ENCODE results near the gene NELFCD.
A peak's percentile ranks its signal among the peaks of the same experiment; 100 is the strongest.
"Not testable (repeated sequence)": the region's sequence is repeated elsewhere in the genome, so short reads cannot be mapped to it uniquely, and the experiment has no call there.

The NELFCD gene

DNA sequence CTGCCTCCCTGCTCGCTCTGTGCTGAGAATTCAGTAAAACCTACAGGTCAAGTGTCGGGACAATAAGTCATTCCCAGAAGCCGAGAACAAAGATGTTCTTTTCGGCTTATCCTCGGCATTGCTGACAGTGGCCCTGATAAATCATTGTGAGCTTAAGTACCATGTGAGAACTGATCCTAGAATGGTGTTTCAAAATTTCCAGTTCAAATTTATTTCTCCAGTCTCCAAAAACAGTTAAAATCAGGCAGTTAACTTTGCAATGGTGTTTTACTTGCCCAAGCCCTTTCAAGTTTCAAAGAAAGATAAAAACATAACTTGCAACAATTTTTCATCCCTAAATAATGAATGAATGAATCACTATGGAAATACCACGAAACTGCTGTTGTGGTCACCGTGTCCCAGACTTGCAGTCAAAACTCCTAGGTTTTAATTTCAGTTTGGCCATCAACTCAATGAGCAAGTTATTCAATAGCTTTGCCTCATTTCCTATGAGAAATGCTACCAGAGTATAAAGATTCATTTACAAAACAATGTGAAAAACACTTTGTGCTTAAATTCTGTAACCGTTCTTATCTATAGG lies 46.8 kb downstream of the NELFCD start:
- DNase-seq = no peak

- DNase-seq = no peak
Observed at GRCh38 chr20:59028812-59029211, 47.8 kb downstream of the NELFCD start.

DNA sequence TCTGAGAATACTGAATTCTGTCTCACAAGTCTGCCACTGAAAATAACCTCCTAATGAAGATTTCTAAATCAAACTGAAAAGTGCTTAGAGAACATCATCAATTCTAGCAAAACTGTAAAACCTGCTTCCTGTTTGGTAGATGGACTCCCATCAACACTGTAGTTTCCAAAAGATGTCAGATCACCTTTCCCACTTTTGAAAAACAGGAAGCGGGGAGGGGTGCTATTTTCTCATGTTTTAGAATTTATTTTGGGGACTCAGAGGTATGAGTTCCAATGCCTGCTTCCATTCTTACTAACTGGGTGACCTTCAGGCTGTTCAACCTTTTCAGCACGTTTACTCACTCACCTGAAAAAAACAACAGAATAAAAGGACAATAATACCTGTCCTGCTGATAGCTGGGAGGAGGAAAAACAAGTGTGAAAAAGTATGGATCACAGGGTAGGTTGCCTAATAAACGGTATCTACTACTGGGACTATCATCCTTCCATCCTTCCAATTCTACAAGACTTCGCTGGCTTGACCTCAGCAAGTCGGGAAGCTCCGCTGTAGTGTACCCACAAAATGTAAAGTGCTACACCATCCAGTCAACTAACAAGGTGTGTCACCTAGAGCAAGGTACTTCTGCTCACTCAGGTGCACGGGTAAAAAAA lies 50.0 kb downstream of the NELFCD start:
- no peak for DNase-seq

- no peak for DNase-seq
Observed at GRCh38 chr20:59031564-59032022, 50.5 kb downstream of the NELFCD start.

DNA sequence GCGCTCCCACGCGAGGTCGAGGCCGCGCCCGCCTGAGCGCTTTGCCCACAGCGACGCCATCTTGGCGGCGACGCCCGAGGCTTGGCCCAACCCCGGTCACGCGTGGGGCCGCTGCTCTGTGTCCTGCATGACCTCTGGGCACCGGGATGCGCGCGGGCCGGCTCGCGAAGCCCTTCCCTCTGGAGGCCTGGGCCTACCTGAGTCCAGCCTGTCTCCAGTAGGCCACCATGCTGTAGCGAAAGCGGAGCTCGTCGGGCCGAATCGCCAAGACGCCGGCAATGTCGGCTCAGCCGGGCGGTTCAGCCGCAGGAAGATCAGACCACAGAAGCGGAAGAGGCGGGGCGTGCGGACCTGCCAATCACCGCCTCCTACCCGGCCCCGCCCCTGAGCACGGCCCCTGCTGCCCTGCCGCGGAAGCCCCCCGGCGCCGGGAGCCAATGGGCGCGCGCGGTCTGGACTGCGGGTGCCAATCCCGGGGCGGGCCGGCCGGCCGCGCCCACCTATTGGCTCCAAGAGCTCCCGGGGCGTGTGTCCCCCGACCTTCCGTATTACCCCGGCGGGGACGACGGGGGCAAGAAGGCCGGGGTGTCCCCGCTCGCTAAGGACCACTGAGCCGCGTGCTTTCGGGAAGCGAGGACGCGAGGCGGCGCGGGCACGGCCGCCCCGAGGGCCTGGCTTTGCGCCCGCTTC lies 51.1 kb downstream of the NELFCD start, which contains the start of gene ATP5F1E:
Gene ATP5F1E, minus strand, starts transcription at position 313 of the 690 bp plus-strand sequence. Its CDS starts 84 bp downstream, at position 229.
- peak; percentile 98 for DNase-seq

- DNase-seq = no peak
Observed at GRCh38 chr20:59032713-59033059, 51.6 kb downstream of the NELFCD start.

DNA sequence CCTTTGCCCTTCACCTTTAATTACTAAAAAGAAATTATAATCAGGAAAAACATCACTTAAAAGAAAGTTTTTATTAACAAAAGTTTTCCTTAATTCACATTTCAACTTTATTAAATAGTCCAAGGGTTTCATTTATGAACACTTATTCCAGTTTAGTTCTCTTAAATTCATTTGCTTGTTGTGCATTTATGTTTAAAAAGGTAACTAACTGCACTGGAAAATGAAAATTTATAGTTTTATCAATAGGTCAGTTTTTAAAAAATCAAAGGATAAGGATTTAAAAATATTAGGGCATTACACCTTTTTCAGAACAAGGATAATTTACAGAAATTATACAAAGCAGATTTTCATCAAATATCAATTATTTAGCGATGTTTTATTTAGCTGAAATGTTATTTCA lies 52.0 kb downstream of the NELFCD start:
- DNase-seq = no peak

DNA sequence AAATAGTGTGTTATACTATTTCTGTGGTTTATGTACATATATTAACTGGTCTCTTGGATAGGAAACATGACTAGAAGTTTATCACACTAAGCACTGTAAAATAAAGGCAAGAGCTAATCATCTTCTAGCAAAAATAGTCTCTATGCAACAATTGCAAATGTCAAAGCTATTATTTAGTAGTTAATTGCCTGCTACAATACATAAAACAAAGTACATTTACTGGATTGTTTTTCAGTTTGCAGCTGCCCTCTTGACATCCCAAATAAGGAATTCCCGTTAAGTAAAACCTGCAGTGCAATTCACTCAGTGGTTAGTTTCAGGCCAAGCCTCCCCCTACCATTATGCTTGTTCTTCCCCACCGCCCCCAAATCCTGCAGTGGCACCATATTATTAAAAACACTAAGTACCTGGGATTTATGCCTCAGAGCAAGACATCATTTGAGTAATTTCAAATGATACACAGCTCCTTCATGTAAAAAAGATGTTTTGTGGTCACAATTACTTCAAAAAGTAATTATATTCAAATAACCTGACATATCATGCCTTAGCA lies 52.6 kb downstream of the NELFCD start:
- no peak for DNase-seq

GRCh38 chr20:59035381-59035780 lies 54.3 kb downstream of the NELFCD start:
- DNase-seq = no peak

DNA sequence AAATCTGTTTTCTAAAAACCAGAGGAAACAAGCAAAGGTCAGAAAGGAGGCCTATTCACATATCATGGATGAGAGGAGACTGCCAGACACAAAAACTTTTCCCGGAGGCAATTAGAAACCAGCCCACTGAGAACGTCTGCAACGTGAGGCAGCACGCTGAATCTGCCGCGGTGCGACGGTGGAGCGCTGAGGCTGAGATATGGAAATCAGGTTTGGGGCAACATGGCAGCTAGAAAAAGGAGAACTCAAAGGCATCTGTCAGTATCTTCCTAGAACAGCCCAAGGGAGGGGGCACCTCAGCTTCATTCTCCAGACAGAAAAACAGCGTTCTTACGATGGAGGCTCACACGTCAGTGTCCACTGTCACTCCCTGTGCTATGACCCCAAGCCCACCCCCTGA lies 56.3 kb downstream of the NELFCD start:
- no peak for DNase-seq

DNA sequence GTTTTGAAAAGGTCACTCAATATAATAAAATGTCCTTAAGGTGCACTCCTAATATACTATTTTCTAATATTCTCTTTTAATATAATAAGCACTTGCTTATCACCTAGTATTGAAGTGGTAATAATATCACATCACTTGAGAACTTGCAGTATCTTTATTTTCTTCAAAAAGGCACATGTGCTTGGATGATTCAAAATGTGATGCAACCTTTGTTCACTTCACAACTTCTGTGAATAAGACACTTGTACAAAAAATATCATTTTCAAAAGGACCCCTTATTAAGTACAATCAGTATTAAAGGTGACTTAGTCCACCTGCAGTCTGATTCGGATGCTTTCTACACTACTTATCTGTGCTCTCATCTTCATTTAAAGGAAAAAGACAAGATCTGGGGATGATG lies 58.2 kb downstream of the NELFCD start:
- DNase-seq = no peak

GRCh38 chr20:59040667-59041066 lies 59.6 kb downstream of the NELFCD start:
- no peak for DNase-seq

DNA sequence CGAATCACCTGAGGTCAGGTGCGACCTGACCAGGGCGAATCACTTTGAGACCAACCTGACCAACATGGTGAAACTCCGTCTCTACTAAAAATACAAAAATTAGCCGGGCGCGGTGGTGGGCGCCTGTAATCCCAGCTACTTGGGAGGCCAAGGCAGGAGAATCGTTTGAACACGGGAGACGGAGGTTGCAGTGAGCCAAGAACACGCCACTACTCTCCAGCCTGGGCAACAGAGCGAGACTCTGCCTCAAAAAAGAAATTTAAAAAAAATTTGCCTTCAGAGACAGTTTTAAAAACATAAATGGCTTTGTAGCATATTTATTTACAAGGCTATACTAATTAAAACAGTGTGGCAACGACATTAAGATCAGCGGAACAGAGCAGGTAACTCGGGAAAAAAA lies 60.4 kb downstream of the NELFCD start:
- DNase-seq = not testable (repeated sequence)

- DNase-seq = peak; percentile 66
Observed at GRCh38 chr20:59042151-59042795, 61.2 kb downstream of the NELFCD start, which contains the start of gene PRELID3B. Gene PRELID3B, minus strand, starts transcription at chr20:59042786. Its CDS starts 56 bp downstream, at chr20:59042730.

- peak; percentile 95 for DNase-seq
Observed at GRCh38 chr20:59042796-59043631, 62.0 kb downstream of the NELFCD start.

GRCh38 chr20:59043698-59044097 lies 62.6 kb downstream of the NELFCD start:
- DNase-seq = no peak

- DNase-seq = no peak
Observed at GRCh38 chr20:59044295-59044694, 63.2 kb downstream of the NELFCD start.

Measured in islet precursor cell (in vitro differentiated cells).